GM08714 (cell line): Measurements from ENCODE around the gene FSD1L.
"Not testable (repeated sequence)": the region's sequence is repeated elsewhere in the genome, so short reads cannot be mapped to it uniquely, and the experiment has no call there.

Experiments used
- H3K4me3 ChIP-seq: fragments of 200-500 bp; sonication (Bioruptor generic); 2 replicates; pipeline ENCODE4 v1.5.1; 2014; ENCODE audit warnings: mild to moderate bottlenecking, low read length, inconsistent platforms
- ZNF274 ChIP-seq: IDR thresholded peaks from 2 replicates; pipeline ENCODE4 v1.6.1; 2012; ENCODE audit warnings: mild to moderate bottlenecking, low read depth, low read length

Gene FSD1L

GRCh38 chr9:105496826-105497225 lies 49.0 kb downstream of the FSD1L start:
- TF ChIP-seq ZNF274: no peak
- no peak overlapping the region for H3K4me3 ChIP-seq

- no peak overlapping the region for H3K4me3 ChIP-seq
- TF ChIP-seq ZNF274: no peak
Measured at GRCh38 chr9:105497704-105498103, 49.9 kb downstream of the FSD1L start.

GRCh38 chr9:105500108-105500766 lies 52.4 kb downstream of the FSD1L start:
- no peak for TF ChIP-seq ZNF274
- H3K4me3 ChIP-seq: peak overlapping the region; percentile 77

- peak overlapping the region; percentile 77 for H3K4me3 ChIP-seq
- no peak for TF ChIP-seq ZNF274
Measured at GRCh38 chr9:105501414-105501813, 53.6 kb downstream of the FSD1L start.

DNA sequence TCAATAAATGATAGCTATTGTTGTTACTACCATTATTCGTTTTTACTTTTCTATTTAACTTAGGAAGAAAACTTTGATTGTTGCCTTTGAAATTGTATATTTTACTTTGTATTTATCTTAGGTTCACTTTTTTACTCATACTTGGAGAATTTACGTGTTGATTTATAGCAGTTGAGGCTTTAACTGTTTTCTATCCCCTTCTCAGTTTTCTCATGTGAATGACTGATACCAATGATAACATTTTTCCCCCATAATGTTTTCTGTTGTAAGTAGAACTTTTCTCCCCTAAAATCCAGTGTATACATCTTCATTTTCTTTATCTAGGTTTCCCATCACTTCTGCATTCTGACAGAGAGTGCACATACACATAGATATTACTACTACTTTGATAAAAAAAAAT lies 54.4 kb downstream of the FSD1L start:
- no peak for TF ChIP-seq ZNF274

DNA sequence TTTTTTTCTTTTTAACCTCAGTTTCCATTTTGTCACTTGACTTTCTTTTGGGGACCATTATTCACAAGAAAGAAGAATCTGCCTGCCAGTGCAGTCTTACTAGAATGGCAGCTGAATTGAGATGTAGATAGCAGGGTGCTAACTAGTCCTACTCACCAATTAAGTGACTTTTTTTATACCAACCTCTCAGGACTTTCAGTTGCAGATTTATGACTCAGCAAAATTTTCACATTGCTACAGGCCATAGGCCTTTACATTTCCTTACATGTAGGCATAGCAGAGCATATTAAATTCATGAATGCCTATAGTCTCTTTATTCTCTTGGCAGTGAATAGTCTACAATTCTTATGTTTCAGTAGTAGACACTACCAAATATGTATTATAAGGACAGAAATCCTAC lies 56.0 kb downstream of the FSD1L start:
- no peak for TF ChIP-seq ZNF274

More for the DNA sequence above, 54.4 kb downstream of the FSD1L start:
- peak overlapping the region; percentile 77; the same call in 1 of the 2 replicates for H3K4me3 ChIP-seq

DNA sequence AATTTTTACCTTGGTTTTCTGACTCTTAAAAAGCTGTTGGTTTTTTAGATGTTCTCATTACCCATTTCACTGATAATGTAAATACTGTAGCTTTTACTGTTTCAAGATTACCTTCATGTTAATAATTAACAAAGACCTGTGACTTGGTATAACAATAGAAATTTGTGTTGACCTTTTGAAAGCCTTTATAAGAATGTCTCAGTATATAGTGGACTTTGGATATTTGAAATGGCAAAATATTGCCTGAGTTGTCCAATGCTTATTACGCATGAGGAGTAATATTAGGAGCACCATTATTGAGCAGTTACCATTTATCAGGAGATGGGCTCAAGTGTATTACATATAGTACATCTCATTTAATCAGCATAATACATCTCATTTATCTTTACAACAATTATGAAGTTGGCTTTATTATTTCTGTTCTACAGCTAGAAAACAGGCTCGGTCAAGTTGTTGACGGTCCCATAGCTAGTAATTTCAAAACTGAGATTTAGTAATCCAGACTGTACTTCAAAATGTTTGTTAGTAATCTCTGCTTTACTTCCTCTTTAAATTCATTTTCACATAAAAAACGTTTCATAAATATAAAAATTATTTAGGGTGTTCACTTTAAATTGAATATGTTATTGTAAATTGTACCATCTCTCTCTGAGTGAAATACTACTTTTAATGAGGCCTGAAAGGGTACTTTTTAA lies 59.4 kb downstream of the FSD1L start:
- H3K4me3 ChIP-seq: no peak overlapping the region
- TF ChIP-seq ZNF274: no peak

More for the DNA sequence above, 56.0 kb downstream of the FSD1L start:
- H3K4me3 ChIP-seq: peak overlapping the region; percentile 16; the same call in 1 of the 2 replicates

DNA sequence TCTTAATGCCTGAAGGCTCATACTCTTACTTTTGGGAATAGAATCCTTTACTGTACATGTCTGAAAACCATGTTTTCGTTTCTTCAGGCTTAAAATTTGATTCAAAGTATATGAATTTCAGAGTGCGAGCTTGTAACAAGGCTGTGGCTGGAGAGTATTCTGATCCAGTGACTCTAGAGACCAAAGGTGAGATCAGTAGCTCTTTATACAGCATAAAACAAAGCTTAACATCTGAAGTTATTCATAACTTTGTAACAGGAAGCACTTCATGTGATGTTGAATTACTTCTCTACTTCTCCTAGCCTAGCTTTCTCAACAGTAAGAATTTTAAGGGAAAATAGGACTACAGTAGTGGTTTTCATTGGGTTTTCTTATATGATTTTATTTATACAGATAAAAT lies 60.7 kb downstream of the FSD1L start:
- H3K4me3 ChIP-seq: no peak overlapping the region
- no peak for TF ChIP-seq ZNF274

GRCh38 chr9:105510024-105510423 lies 62.2 kb downstream of the FSD1L start:
- no peak for TF ChIP-seq ZNF274
- H3K4me3 ChIP-seq: no peak overlapping the region

- TF ChIP-seq ZNF274: no peak
- no peak overlapping the region for H3K4me3 ChIP-seq
Measured at GRCh38 chr9:105511446-105511845, 63.6 kb downstream of the FSD1L start.

- no peak for TF ChIP-seq ZNF274
- H3K4me3 ChIP-seq: no peak overlapping the region
Measured at GRCh38 chr9:105515811-105516413, 68.1 kb downstream of the FSD1L start.

DNA sequence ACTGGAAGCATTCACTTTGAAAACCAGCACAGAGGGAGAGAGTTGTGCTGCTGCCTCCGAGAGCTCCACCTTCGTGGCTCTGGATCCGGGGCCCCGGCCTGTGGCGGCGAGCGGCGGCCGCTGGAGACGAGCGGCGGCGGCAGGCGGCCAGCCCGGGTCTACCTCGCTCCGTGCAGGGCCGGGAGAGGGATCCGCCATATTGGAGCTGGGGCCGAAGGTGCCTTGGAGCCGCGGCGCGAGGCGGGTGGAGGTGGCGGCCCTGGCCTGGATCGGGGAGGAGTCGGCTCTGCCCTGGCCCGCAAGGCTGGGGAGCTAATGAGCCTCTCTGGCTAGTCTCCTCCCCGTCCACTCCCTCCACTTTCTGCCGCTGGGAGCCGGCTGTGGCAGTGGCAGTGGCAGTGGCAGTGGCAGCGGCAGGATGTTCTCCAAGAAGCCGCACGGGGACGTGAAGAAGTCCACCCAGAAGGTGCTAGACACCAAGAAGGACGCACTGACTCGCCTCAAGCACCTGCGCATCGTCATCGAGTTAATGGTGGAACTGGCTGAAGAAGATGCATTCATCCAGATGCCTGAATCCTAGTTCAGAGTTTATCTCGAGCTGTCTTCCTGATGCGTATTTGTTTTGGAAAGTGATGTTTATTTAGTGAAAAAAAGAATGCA lies 72.0 kb downstream of the FSD1L start:
- H3K4me3 ChIP-seq: peak overlapping the region; percentile 39; the same call in 1 of the 2 replicates

- not testable (repeated sequence) for H3K4me3 ChIP-seq
Measured at GRCh38 chr9:105520992-105521391, 73.2 kb downstream of the FSD1L start.

DNA sequence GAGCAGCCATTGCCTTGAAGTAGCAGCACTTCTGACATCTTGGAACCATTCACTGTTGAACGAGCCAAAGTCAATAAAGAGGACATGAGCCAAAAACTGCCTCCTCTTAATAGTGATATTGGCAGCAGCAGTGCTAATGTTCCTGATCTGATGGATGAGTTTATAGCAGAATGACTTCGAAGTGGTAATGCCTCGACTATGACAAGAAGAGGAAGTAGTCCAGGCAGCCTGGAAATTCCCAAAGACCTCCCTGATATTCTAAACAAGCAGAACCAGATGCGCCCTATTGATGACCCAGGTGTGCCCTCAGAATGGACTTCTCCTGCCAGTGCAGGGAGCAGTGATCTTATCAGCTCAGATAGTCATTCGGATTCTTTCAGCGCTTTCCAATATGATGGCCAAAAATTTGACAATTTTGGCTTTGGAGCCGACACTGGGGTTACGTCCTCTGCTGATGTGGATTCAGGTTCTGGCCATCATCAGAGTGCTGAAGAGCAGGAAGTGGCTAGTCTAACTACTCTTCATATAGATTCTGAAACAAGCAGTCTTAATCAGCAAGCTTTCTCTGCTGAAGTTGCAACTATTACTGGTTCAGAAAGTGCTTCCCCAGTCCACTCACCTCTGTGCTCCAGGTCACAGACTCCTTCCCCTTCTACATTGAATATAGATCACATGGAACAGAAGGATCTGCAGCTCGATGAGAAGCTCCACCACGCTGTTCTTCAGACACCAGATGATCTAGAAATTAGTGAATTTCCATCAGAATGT lies 75.0 kb downstream of the FSD1L start:
- H3K4me3 ChIP-seq: not testable (repeated sequence)

GRCh38 chr9:105531530-105531929 lies 83.7 kb downstream of the FSD1L start:
- TF ChIP-seq ZNF274: no peak

More at GRCh38 chr9:105531530-105531929, 83.7 kb downstream of the FSD1L start:
- H3K4me3 ChIP-seq: no peak overlapping the region
